Hematopoietic multipotent progenitor cell treated with erythropoietin and hydrocortisone succinate and interleukin-3 and kit ligand, for 8 days (in vitro differentiated cells): ENCODE measurements around the gene PRELID3B.

Experiments
- DNase-seq: peaks from one replicate; pipeline ENCODE4 v3.0.0-alpha.2; 2015

The PRELID3B gene

GRCh38 chr20:59042151-59042795 lies at the start of gene PRELID3B:
Gene PRELID3B, minus strand, starts transcription at chr20:59042786. Its CDS starts 56 bp downstream, at chr20:59042730.
- DNase-seq = peak; percentile 33

GRCh38 chr20:59087829-59088433 lies 45.3 kb upstream of the PRELID3B start:
- DNase-seq = peak; percentile 70

GRCh38 chr20:59086923-59087322 lies 44.3 kb upstream of the PRELID3B start:
- DNase-seq = no peak

GRCh38 chr20:59084041-59084850 lies 41.7 kb upstream of the PRELID3B start:
- DNase-seq = no peak

- no peak for DNase-seq
Observed at GRCh38 chr20:59082981-59083380, 40.4 kb upstream of the PRELID3B start.

- peak; percentile 38 for DNase-seq
Observed at GRCh38 chr20:59082077-59082740, 39.6 kb upstream of the PRELID3B start.

- no peak for DNase-seq
Observed at GRCh38 chr20:59081036-59081435, 38.5 kb upstream of the PRELID3B start.

- no peak for DNase-seq
Observed at GRCh38 chr20:59078231-59078630, 35.6 kb upstream of the PRELID3B start.

GRCh38 chr20:59077705-59078104 lies 35.1 kb upstream of the PRELID3B start:
- DNase-seq = no peak

- no peak for DNase-seq
Observed at GRCh38 chr20:59075934-59076508, 33.4 kb upstream of the PRELID3B start.

GRCh38 chr20:59074456-59074855 lies 31.9 kb upstream of the PRELID3B start:
- DNase-seq = no peak

- no peak for DNase-seq
Observed at GRCh38 chr20:59073582-59073981, 31.0 kb upstream of the PRELID3B start.

- no peak for DNase-seq
Observed at GRCh38 chr20:59071216-59071615, 28.6 kb upstream of the PRELID3B start.

- DNase-seq = no peak
Observed at GRCh38 chr20:59069026-59069425, 26.4 kb upstream of the PRELID3B start.

- no peak for DNase-seq
Observed at GRCh38 chr20:59068534-59068933, 25.9 kb upstream of the PRELID3B start.

- no peak for DNase-seq
Observed at GRCh38 chr20:59064214-59064722, 21.7 kb upstream of the PRELID3B start.

- DNase-seq = no peak
Observed at GRCh38 chr20:59063358-59064213, 21.0 kb upstream of the PRELID3B start.

GRCh38 chr20:59062081-59062480 lies 19.5 kb upstream of the PRELID3B start:
- DNase-seq = no peak

- DNase-seq = peak; percentile 38
Observed at GRCh38 chr20:59055302-59055701, 12.7 kb upstream of the PRELID3B start.

GRCh38 chr20:59051666-59052185 lies 9.1 kb upstream of the PRELID3B start:
- no peak for DNase-seq

- no peak for DNase-seq
Observed at GRCh38 chr20:59050437-59050836, 7.9 kb upstream of the PRELID3B start.

- DNase-seq = no peak
Observed at GRCh38 chr20:59048681-59049030, 6.1 kb upstream of the PRELID3B start.
